ENCODE results near the gene OR56A5. TPM values are rescaled to one million over a fixed set of nuclear protein-coding genes. Genes with fewer than 3 reads are reported as not detected.

OR56A5 gene
- total RNA-seq (not detected), polyA plus RNA-seq (not detected)

GRCh38 chr11:5968394-5968793 lies at the start of gene OR56A5:
Gene OR56A5 (minus strand): TSS chr11:5968494. CDS start chr11:5968494, 0 bp downstream.
- H3K27ac Mint-ChIP-seq: no peak within 1 kb of the TSS
- peaks cover 0 to 9% (median 7%) of the 10 kb centered on the region in 7 donors for H3K9me3 Mint-ChIP-seq
- H3K27me3 Mint-ChIP-seq: no peaks in the 10 kb centered on the region
- no peaks in the 10 kb centered on the region for H3K36me3 Mint-ChIP-seq
- DNase-seq: no peak
- Histone ChIP-seq H3K4me3 (ENCODE audit: low read depth, low read length) (no peak within 1 kb of the TSS), H3K27ac (ENCODE audit: insufficient read depth, low read length, poor library complexity, severe bottlenecking) (no peak within 1 kb of the TSS), H3K4me1 (ENCODE audit: control insufficient read depth, insufficient read depth, low read length, poor library complexity, severe bottlenecking) (no peaks in the 10 kb centered on the region), H3K36me3 (ENCODE audit: control insufficient read depth, insufficient read depth, low read length) (no peaks in the 10 kb centered on the region), H3K27me3 (ENCODE audit: control insufficient read depth, insufficient read depth, low read length) (peaks cover 3% of the 10 kb centered on the region), H3K9me3 (ENCODE audit: control insufficient read depth in 2 of 2, low read length in 2 of 2) (peaks cover 0 to 3% of the 10 kb centered on the region in 2 experiments)
- no peaks in the 10 kb centered on the region for H3K4me1 Mint-ChIP-seq
- no peak for ATAC-seq (ENCODE audit: low read depth in 2 of 2)
- H3K4me3 Mint-ChIP-seq: no peak within 1 kb of the TSS

GRCh38 chr11:6013042-6013441 lies 44.7 kb upstream of the OR56A5 start:
- H3K36me3 Mint-ChIP-seq: no peaks in the 10 kb centered on the region
- ATAC-seq (ENCODE audit: low read depth in 2 of 2): no peak
- H3K27me3 Mint-ChIP-seq: peaks cover 14% of the 10 kb centered on the region
- H3K9me3 Mint-ChIP-seq: peaks cover 0 to 17% (median 2%) of the 10 kb centered on the region in 7 donors
- H3K4me3 Mint-ChIP-seq: no peak overlapping the region
- no peak overlapping the region for H3K27ac ChIP-seq (ENCODE audit: insufficient read depth, low read length, poor library complexity, severe bottlenecking)
- H3K36me3 ChIP-seq (ENCODE audit: control insufficient read depth, insufficient read depth, low read length): no peaks in the 10 kb centered on the region
- DNase-seq: no peak
- H3K4me1 ChIP-seq (ENCODE audit: control insufficient read depth, insufficient read depth, low read length, poor library complexity, severe bottlenecking): no peaks in the 10 kb centered on the region
- H3K9me3 ChIP-seq (ENCODE audit: control insufficient read depth in 2 of 2, low read length in 2 of 2): peaks cover 5 to 7% of the 10 kb centered on the region in 2 experiments
- H3K4me3 ChIP-seq (ENCODE audit: low read depth, low read length): no peak overlapping the region
- H3K27ac Mint-ChIP-seq: no peak overlapping the region
- no peaks in the 10 kb centered on the region for H3K27me3 ChIP-seq (ENCODE audit: control insufficient read depth, insufficient read depth, low read length)
- H3K4me1 Mint-ChIP-seq: no peaks in the 10 kb centered on the region

GRCh38 chr11:6012035-6012668 lies 43.9 kb upstream of the OR56A5 start:
- H3K36me3 Mint-ChIP-seq: no peaks in the 10 kb centered on the region
- peaks cover 8% of the 10 kb centered on the region for H3K27me3 Mint-ChIP-seq
- Histone ChIP-seq H3K4me1 (ENCODE audit: control insufficient read depth, insufficient read depth, low read length, poor library complexity, severe bottlenecking) (no peaks in the 10 kb centered on the region), H3K27ac (ENCODE audit: insufficient read depth, low read length, poor library complexity, severe bottlenecking) (no peak overlapping the region), H3K9me3 (ENCODE audit: control insufficient read depth in 2 of 2, low read length in 2 of 2) (peaks cover 3 to 7% of the 10 kb centered on the region in 2 experiments), H3K27me3 (ENCODE audit: control insufficient read depth, insufficient read depth, low read length) (no peaks in the 10 kb centered on the region), H3K36me3 (ENCODE audit: control insufficient read depth, insufficient read depth, low read length) (no peaks in the 10 kb centered on the region), H3K4me3 (ENCODE audit: low read depth, low read length) (no peak overlapping the region)
- H3K9me3 Mint-ChIP-seq: peaks cover 0 to 12% (median 2%) of the 10 kb centered on the region in 7 donors
- H3K27ac Mint-ChIP-seq: no peak overlapping the region
- H3K4me1 Mint-ChIP-seq: no peaks in the 10 kb centered on the region
- H3K4me3 Mint-ChIP-seq: no peak overlapping the region
- DNase-seq (no peak), ATAC-seq (ENCODE audit: low read depth in 2 of 2) (no peak)

GRCh38 chr11:6006846-6007245 lies 38.6 kb upstream of the OR56A5 start, which contains the start of gene OR56A4:
Gene OR56A4 (minus strand): TSS chr11:6006946. CDS start chr11:6002992, 3,954 bp downstream.
- H3K27me3 ChIP-seq (ENCODE audit: control insufficient read depth, insufficient read depth, low read length): no peaks in the 10 kb centered on the region
- peaks cover 8% of the 10 kb centered on the region for H3K27me3 Mint-ChIP-seq

GRCh38 chr11:6006395-6006794 lies 38.1 kb upstream of the OR56A5 start:
- no peak for ATAC-seq (ENCODE audit: low read depth in 2 of 2)
- H3K27me3 Mint-ChIP-seq: peaks cover 8% of the 10 kb centered on the region

More at GRCh38 chr11:6006846-6007245, 38.6 kb upstream of the OR56A5 start, which contains the start of gene OR56A4:
- Histone ChIP-seq H3K4me1 (ENCODE audit: control insufficient read depth, insufficient read depth, low read length, poor library complexity, severe bottlenecking) (no peaks in the 10 kb centered on the region), H3K36me3 (ENCODE audit: control insufficient read depth, insufficient read depth, low read length) (no peaks in the 10 kb centered on the region), H3K4me3 (ENCODE audit: low read depth, low read length) (no peak within 1 kb of the TSS), H3K27ac (ENCODE audit: insufficient read depth, low read length, poor library complexity, severe bottlenecking) (no peak within 1 kb of the TSS), H3K9me3 (ENCODE audit: control insufficient read depth in 2 of 2, low read length in 2 of 2) (no peaks in the 10 kb centered on the region)
- Mint-ChIP-seq H3K4me1 (no peaks in the 10 kb centered on the region), H3K36me3 (no peaks in the 10 kb centered on the region), H3K9me3 (peaks cover 0 to 1% (median 0%) of the 10 kb centered on the region in 7 donors), H3K27ac (no peak within 1 kb of the TSS), H3K4me3 (no peak within 1 kb of the TSS)
- DNase-seq (no peak), ATAC-seq (ENCODE audit: low read depth in 2 of 2) (no peak)

GRCh38 chr11:6002202-6002699 lies 34.0 kb upstream of the OR56A5 start:
- no peaks in the 10 kb centered on the region for H3K4me1 Mint-ChIP-seq
- no peak overlapping the region for H3K4me3 Mint-ChIP-seq
- H3K36me3 ChIP-seq (ENCODE audit: control insufficient read depth, insufficient read depth, low read length): no peaks in the 10 kb centered on the region
- no peaks in the 10 kb centered on the region for H3K9me3 ChIP-seq (ENCODE audit: control insufficient read depth in 2 of 2, low read length in 2 of 2)
- no peak overlapping the region for H3K4me3 ChIP-seq (ENCODE audit: low read depth, low read length)
- DNase-seq: no peak
- H3K4me1 ChIP-seq (ENCODE audit: control insufficient read depth, insufficient read depth, low read length, poor library complexity, severe bottlenecking): no peaks in the 10 kb centered on the region
- peaks cover 2% of the 10 kb centered on the region for H3K27me3 ChIP-seq (ENCODE audit: control insufficient read depth, insufficient read depth, low read length)
- H3K9me3 Mint-ChIP-seq: no peaks in the 10 kb centered on the region
- H3K27ac Mint-ChIP-seq: no peak overlapping the region
- no peak overlapping the region for H3K27ac ChIP-seq (ENCODE audit: insufficient read depth, low read length, poor library complexity, severe bottlenecking)
- H3K36me3 Mint-ChIP-seq: no peaks in the 10 kb centered on the region
- ATAC-seq (ENCODE audit: low read depth in 2 of 2): no peak
- H3K27me3 Mint-ChIP-seq: peaks cover 1% of the 10 kb centered on the region

More at GRCh38 chr11:6006395-6006794, 38.1 kb upstream of the OR56A5 start:
- Mint-ChIP-seq H3K4me1 (no peaks in the 10 kb centered on the region), H3K36me3 (no peaks in the 10 kb centered on the region), H3K27ac (no peak overlapping the region), H3K9me3 (peaks cover 0 to 1% (median 0%) of the 10 kb centered on the region in 7 donors), H3K4me3 (no peak overlapping the region)
- no peaks in the 10 kb centered on the region for H3K9me3 ChIP-seq (ENCODE audit: control insufficient read depth in 2 of 2, low read length in 2 of 2)
- no peak for DNase-seq
- H3K27ac ChIP-seq (ENCODE audit: insufficient read depth, low read length, poor library complexity, severe bottlenecking): no peak overlapping the region
- no peaks in the 10 kb centered on the region for H3K27me3 ChIP-seq (ENCODE audit: control insufficient read depth, insufficient read depth, low read length)
- H3K4me3 ChIP-seq (ENCODE audit: low read depth, low read length): no peak overlapping the region
- no peaks in the 10 kb centered on the region for H3K36me3 ChIP-seq (ENCODE audit: control insufficient read depth, insufficient read depth, low read length)
- no peaks in the 10 kb centered on the region for H3K4me1 ChIP-seq (ENCODE audit: control insufficient read depth, insufficient read depth, low read length, poor library complexity, severe bottlenecking)

GRCh38 chr11:5994791-5995190 lies 26.5 kb upstream of the OR56A5 start:
- no peaks in the 10 kb centered on the region for H3K36me3 ChIP-seq (ENCODE audit: control insufficient read depth, insufficient read depth, low read length)
- no peaks in the 10 kb centered on the region for H3K9me3 ChIP-seq (ENCODE audit: control insufficient read depth in 2 of 2, low read length in 2 of 2)
- no peaks in the 10 kb centered on the region for H3K4me1 ChIP-seq (ENCODE audit: control insufficient read depth, insufficient read depth, low read length, poor library complexity, severe bottlenecking)
- no peak overlapping the region for H3K27ac Mint-ChIP-seq
- H3K4me3 Mint-ChIP-seq: no peak overlapping the region
- H3K27ac ChIP-seq (ENCODE audit: insufficient read depth, low read length, poor library complexity, severe bottlenecking): no peak overlapping the region
- DNase-seq (no peak), ATAC-seq (ENCODE audit: low read depth in 2 of 2) (no peak)
- H3K4me1 Mint-ChIP-seq: no peaks in the 10 kb centered on the region
- peaks cover 9% of the 10 kb centered on the region for H3K27me3 Mint-ChIP-seq
- peaks cover 0 to 2% (median 0%) of the 10 kb centered on the region in 7 donors for H3K9me3 Mint-ChIP-seq
- peaks cover 2% of the 10 kb centered on the region for H3K27me3 ChIP-seq (ENCODE audit: control insufficient read depth, insufficient read depth, low read length)
- H3K4me3 ChIP-seq (ENCODE audit: low read depth, low read length): no peak overlapping the region
- H3K36me3 Mint-ChIP-seq: no peaks in the 10 kb centered on the region
